Skin epidermis (tissue), 12 donors: ENCODE measurements around the gene CMIP.
"Not testable (repeated sequence)": the region's sequence is repeated elsewhere in the genome, so short reads cannot be mapped to it uniquely, and the experiment has no call there.

Experiments used
- H3K27ac ChIP-seq, 21 experiments: fragments of 200-600 bp; sonication (generic) in 11 of 21; one replicate each; pipeline ENCODE4 v1.5.0; 2020; ENCODE audit warnings: mild to moderate bottlenecking in 3 of 21, inconsistent platforms in 2 of 21, moderate library complexity in 2 of 21
- H3K4me3 ChIP-seq, 7 experiments: fragments of 200-600 bp; sonication (generic) in 2 of 7; one replicate each; pipeline ENCODE4 v1.5.0; 2020; ENCODE audit warnings: inconsistent platforms in 2 of 7, mild to moderate bottlenecking in 2 of 7, moderate library complexity in 1 of 7

The CMIP gene

GRCh38 chr16:81669473-81670350 is 225.1 kb downstream of the CMIP start:
- Histone ChIP-seq H3K4me3 (no peak overlapping the region), H3K27ac (no peak overlapping the region)

- H3K27ac ChIP-seq: no peak overlapping the region
- H3K4me3 ChIP-seq: no peak overlapping the region
Measured at GRCh38 chr16:81671738-81672597, 227.4 kb downstream of the CMIP start.

- no peak overlapping the region for H3K27ac ChIP-seq
- no peak overlapping the region for H3K4me3 ChIP-seq
Measured at GRCh38 chr16:81673432-81673831, 228.8 kb downstream of the CMIP start.

- no peak overlapping the region for H3K27ac ChIP-seq
- no peak overlapping the region for H3K4me3 ChIP-seq
Measured at GRCh38 chr16:81675662-81676061, 231.1 kb downstream of the CMIP start.

- Histone ChIP-seq H3K4me3 (no peak overlapping the region), H3K27ac (no peak overlapping the region)
Measured at GRCh38 chr16:81676066-81676882, 231.7 kb downstream of the CMIP start.

- peak overlapping the region in 1 of 21 experiments; percentile 47 for H3K27ac ChIP-seq
- no peak overlapping the region for H3K4me3 ChIP-seq
Measured at GRCh38 chr16:81676883-81677737, 232.5 kb downstream of the CMIP start.

- no peak overlapping the region for H3K4me3 ChIP-seq
- H3K27ac ChIP-seq: peak overlapping the region in 1 of 21 experiments; percentile 47
Measured at GRCh38 chr16:81678326-81679095, 233.9 kb downstream of the CMIP start.

GRCh38 chr16:81679721-81680430 is 235.3 kb downstream of the CMIP start:
- Histone ChIP-seq H3K27ac (peak overlapping the region in 3 of 21 experiments; percentile 23 to 60 (median 31)), H3K4me3 (no peak overlapping the region)

GRCh38 chr16:81680444-81681275 is 236.1 kb downstream of the CMIP start:
- Histone ChIP-seq H3K4me3 (no peak overlapping the region), H3K27ac (peak overlapping the region in 3 of 21 experiments; percentile 23 to 60 (median 31))

- Histone ChIP-seq H3K4me3 (no peak overlapping the region), H3K27ac (no peak overlapping the region)
Measured at GRCh38 chr16:81681311-81681710, 236.7 kb downstream of the CMIP start.

- Histone ChIP-seq H3K4me3 (no peak overlapping the region), H3K27ac (peak overlapping the region in 3 of 21 experiments; percentile 2 to 33 (median 4))
Measured at GRCh38 chr16:81684242-81684837, 239.7 kb downstream of the CMIP start.

- H3K27ac ChIP-seq: peak overlapping the region in 4 of 21 experiments; percentile 2 to 33 (median 6)
- no peak overlapping the region for H3K4me3 ChIP-seq
Measured at GRCh38 chr16:81684901-81685300, 240.3 kb downstream of the CMIP start.

GRCh38 chr16:81686391-81687130 is 242.0 kb downstream of the CMIP start:
- H3K27ac ChIP-seq: peak overlapping the region in 12 of 21 experiments; percentile 1 to 75 (median 32)
- H3K4me3 ChIP-seq: no peak overlapping the region

- no peak overlapping the region for H3K4me3 ChIP-seq
- H3K27ac ChIP-seq: peak overlapping the region in 10 of 21 experiments; percentile 1 to 75 (median 35)
Measured at GRCh38 chr16:81687131-81687456, 242.5 kb downstream of the CMIP start.

- Histone ChIP-seq H3K4me3 (no peak overlapping the region), H3K27ac (peak overlapping the region in 3 of 21 experiments; percentile 2 to 75 (median 53))
Measured at GRCh38 chr16:81688182-81688581, 243.6 kb downstream of the CMIP start.

GRCh38 chr16:81688839-81689238 is 244.2 kb downstream of the CMIP start:
- not testable (repeated sequence) for H3K27ac ChIP-seq, H3K4me3 ChIP-seq
